Heart right ventricle (tissue), 16 donors: ENCODE measurements around the gene ANKS6. TPM values are rescaled to one million over a fixed set of nuclear protein-coding genes. Genes with fewer than 3 reads are reported as not detected.

Experiments used
- ATAC-seq, 8 donors: fragments of 200-7000 bp; cut with Tn5 transposase; one replicate each; pipeline ENCODE4 v1.9.1; 2020; ENCODE audit warnings: mild to moderate bottlenecking in 8 of 8, moderate library complexity in 8 of 8, moderate number of reproducible peaks in 1 of 8
- DNase-seq, 2 donors: peaks; one replicate each; pipeline ENCODE4 v3.0.0-alpha.2; 2020
- H3K27ac ChIP-seq, 10 donors: fragments of 200-600 bp; sonication (generic) in 2 of 10; one replicate each; pipeline versions ENCODE4 v1.5.0 to v1.8.0; 2020 to 2022; ENCODE audit warnings: mild to moderate bottlenecking in 3 of 10
- H3K27me3 ChIP-seq, 7 donors: fragments of 200-600 bp; one replicate each; pipeline ENCODE4 v1.8.0; 2021 to 2022; ENCODE audit warnings: mild to moderate bottlenecking in 2 of 7
- H3K36me3 ChIP-seq, 9 donors: fragments of 200-600 bp; sonication (generic) in 1 of 9; one replicate each; pipeline versions ENCODE4 v1.5.0 to v1.8.0; 2020 to 2022; ENCODE audit warnings: mild to moderate bottlenecking in 2 of 9
- H3K4me1 ChIP-seq, 9 donors: fragments of 200-600 bp; sonication (generic) in 1 of 9; one replicate each; pipeline versions ENCODE4 v1.5.0 to v1.8.0; 2020 to 2022; ENCODE audit warnings: mild to moderate bottlenecking in 4 of 9
- H3K4me3 ChIP-seq, 10 donors: fragments of 200-600 bp; sonication (generic) in 2 of 10; one replicate each; pipeline versions ENCODE4 v1.5.0 to v1.8.0; 2020 to 2022; ENCODE audit warnings: mild to moderate bottlenecking in 7 of 10, moderate library complexity in 2 of 10
- H3K9me3 ChIP-seq, 11 donors: fragments of 200-600 bp in 10 of 11; sonication (generic) in 2 of 11; one replicate each; pipeline versions ENCODE4 v1.5.0 to v1.8.0; 2013 to 2022; ENCODE audit warnings: mild to moderate bottlenecking in 2 of 11, control low read depth in 1 of 11, moderate library complexity in 1 of 11
- WGBS, 2 donors: extraction: QIAGEN DNeasy Blood & Tissue Kit; methylation state at CpG; one replicate each; pipeline ENCODE4 v1.1.7; 2013; ENCODE audit warnings: inconsistent platforms in 1 of 2; 5-methylcytosine and 5-hydroxymethylcytosine counted together
- intact Hi-C, 10 donors: fragments of 100-400 bp; cut with DNase I; formaldehyde crosslinking; loops; one replicate each; pipeline versions ENCODE4 v1.11.1 to v1.14.2; 2022
- polyA plus RNA-seq, 2 donors: library from polyadenylated mRNA; stranded (reverse); fragments of 200-250 nt; gene quantifications; one replicate each; pipeline ENCODE4 v1.2.3, GENCODE V29; 2013
- total RNA-seq, 10 donors: library from RNA; stranded (reverse); fragmentation: NEBNext Ultra II Directional in 3 of 10; extraction: Animal tissue kit (Norgen Biotek cat#: 25700) in 3 of 10; gene quantifications; one replicate each; pipeline versions ENCODE4 v1.2.1 to v1.2.4, GENCODE V29; 2021 to 2023
- TF ChIP-seq, protein P1 (sequence below), 9 donors: fragments of 200-600 bp; sonication (generic) in 2 of 9; IDR thresholded peaks; one replicate each; pipeline versions ENCODE4 v1.5.0 to v1.8.0; 2021 to 2022; ENCODE audit warnings: antibody characterized with exemption in 9 of 9, mild to moderate bottlenecking in 5 of 9, moderate library complexity in 1 of 9
- donor health status: Arrhythmogenic right ventricular cardiomyopathy.
- donor health status: ischemic (EF 13 %, LVEDD 7.1; RV severe dilation, severe dysfunction).
- donor health status: healthy with polysubstance abuse.
- donor health status: DM: no; HTN: yes; CAD: no.
- donor health status: DM: no; HTN: no; CAD: no.
- donor health status: ischemic (EF 25% LVEDD 6.9; RV normal size, moderate dysfunction).
- donor health status: ischemic (EF 25% LVEDD 5.7; RV mildly dilated, moderate dysfunction).
- donor health status: healthy.
- donor health status: DM: yes; HTN: yes; CAD: no.
- donor health status: Ischemic cardiomyopathy.
- donor health status: ischemic (EF 35%, LVEDD 5.7; RV mildly dilated, moderate dysfunction).
- donor health status: nonischemic (EF 11% LVEDD 7.7; RV severe dilation, severe dysfunction).
- donor health status: DM: yes; HTN: yes; CAD: no.
- donor health status: PGD.
- donor health status: ischemic (EF 29% LVEDD 5.4; RV normal size, mild dysfunction).
- donor health status: nonischemic (EF 23%, LVEDD 6.1; RV moderate dilation, normal function).

ANKS6 gene
- total and polyA plus RNA-seq, 12 donors, result 3.1 to 8.0 (median 4.2) TPM

DNA sequence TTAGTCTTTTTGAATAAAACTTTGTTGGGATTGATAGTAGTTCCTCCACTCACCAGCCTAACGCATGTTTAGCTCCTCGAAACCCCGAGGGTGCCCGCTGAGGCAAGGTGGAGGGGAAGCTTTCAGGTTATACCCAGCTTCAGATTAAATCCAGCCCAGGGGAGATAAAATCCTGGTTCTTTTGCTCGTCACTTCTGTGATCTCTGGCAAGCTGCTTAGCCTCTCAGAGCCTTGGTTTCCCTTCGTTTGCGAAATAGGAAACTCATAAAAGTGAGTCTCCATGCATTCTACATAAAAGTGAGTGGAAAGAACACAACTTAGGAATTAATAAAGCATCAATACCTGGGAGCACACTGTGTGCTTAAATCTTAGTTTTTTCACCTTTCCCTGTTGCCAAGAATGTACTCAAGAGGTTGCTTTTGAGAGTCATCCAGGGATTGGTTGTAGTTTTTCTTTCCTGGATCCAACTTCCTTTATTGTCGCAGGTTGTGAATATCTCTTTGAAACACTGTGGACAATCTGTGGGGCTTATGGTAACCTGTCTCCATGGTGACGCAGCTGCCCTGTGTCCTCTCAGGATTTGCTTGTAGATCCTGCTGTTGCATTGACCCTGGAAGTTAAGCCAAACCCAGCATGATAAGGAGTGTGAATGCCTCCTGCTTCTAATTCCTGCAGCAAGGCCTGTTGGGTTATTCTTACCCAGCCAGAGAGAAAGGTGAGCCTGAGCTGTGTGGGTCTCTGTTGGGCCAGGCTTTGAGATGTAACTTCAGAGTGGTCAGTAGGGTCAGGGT is 13.2 kb upstream of the ANKS6 start:
- H3K4me1 ChIP-seq, result peaks cover 0 to 21% (median 9%) of the 10 kb centered on the region in 9 donors
- no peaks in the 10 kb centered on the region for H3K9me3 ChIP-seq
- H3K4me3 ChIP-seq, result no peak overlapping the region
- intact Hi-C loops, result no loop called here
- 81 to 88% methylated on average over 9 of the region's 9 CpGs for WGBS, 2 donors
- ATAC-seq (no peak), DNase-seq (no peak)
- H3K36me3 ChIP-seq, result no peaks in the 10 kb centered on the region
- peaks cover 5 to 47% (median 22%) of the 10 kb centered on the region in 7 donors for H3K27me3 ChIP-seq
- TF ChIP-seq, protein P1, sequence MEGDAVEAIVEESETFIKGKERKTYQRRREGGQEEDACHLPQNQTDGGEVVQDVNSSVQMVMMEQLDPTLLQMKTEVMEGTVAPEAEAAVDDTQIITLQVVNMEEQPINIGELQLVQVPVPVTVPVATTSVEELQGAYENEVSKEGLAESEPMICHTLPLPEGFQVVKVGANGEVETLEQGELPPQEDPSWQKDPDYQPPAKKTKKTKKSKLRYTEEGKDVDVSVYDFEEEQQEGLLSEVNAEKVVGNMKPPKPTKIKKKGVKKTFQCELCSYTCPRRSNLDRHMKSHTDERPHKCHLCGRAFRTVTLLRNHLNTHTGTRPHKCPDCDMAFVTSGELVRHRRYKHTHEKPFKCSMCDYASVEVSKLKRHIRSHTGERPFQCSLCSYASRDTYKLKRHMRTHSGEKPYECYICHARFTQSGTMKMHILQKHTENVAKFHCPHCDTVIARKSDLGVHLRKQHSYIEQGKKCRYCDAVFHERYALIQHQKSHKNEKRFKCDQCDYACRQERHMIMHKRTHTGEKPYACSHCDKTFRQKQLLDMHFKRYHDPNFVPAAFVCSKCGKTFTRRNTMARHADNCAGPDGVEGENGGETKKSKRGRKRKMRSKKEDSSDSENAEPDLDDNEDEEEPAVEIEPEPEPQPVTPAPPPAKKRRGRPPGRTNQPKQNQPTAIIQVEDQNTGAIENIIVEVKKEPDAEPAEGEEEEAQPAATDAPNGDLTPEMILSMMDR (IDR thresholded peaks at IDR 0.05), result no peak
- no peak overlapping the region for H3K27ac ChIP-seq

DNA sequence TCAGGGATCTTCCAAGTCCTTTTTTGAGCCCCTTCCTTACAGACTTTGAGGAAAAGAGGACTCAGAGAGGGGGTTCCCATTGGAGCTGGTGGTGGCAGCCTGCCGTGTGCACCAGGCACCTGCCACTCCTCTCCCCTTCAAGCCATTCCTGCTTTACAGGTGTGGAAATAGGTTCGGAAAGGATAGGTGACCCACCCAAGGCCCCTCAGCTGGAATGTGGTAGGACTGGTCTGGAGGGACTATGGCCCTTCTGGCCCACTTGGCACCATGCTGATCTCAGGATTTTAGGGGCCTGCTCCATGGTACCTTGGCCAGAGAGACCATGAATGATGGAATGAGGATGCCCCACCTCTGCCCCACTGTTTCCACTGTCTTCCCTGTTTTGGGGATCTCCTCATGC is 12.5 kb upstream of the ANKS6 start:
- intact Hi-C loops, result no loop called here
- ATAC-seq, result no peak
- Histone ChIP-seq H3K4me1 (peaks cover 0 to 21% (median 9%) of the 10 kb centered on the region in 9 donors), H3K27me3 (peaks cover 5 to 47% (median 22%) of the 10 kb centered on the region in 7 donors), H3K27ac (no peak overlapping the region), H3K9me3 (no peaks in the 10 kb centered on the region), H3K36me3 (no peaks in the 10 kb centered on the region), H3K4me3 (no peak overlapping the region)
- TF ChIP-seq, protein P1 (IDR thresholded peaks at IDR 0.05), result no peak
- no peak for DNase-seq
- 95 to 97% methylated on average over 2 of the region's 2 CpGs for WGBS, 2 donors

DNA sequence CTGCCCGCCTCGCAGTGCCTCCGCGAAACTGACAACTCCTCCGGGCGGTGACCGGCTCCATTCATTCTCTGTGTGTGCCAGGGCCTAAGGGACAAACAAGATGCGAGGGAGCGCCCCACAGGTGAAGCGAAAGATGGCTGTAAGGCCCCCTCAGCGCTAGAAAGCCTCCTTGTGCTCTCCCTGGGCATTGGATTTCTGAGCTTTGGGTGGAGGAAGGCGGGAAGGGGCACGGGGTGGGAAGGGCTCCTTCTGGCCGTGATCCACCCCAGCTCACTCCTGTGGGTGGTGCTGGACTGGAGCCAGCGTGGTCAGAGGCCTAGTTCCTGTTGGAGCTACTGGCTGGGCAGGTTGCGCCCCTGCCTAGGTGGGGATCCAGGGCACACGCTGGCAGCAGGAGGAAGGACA is 12.1 kb upstream of the ANKS6 start:
- H3K27ac ChIP-seq, result no peak overlapping the region

DNA sequence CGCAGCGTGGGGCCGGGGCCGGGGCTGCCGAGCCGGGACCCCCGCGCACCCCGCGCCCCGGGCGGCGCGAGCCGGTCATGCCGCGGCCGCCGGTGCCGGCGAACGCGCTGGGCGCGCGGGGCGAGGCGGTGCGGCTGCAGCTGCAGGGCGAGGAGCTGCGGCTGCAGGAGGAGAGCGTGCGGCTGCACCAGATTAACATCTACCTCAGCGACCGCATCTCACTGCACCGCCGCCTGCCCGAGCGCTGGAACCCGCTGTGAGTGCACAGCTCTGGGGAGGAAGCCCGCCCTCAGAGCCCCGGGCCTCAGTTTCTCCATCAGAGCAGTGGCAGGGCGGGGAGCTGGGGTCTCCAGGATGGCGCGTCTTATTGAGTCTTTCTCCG is 11.4 kb upstream of the ANKS6 start:
- Histone ChIP-seq H3K27me3 (peaks cover 5 to 54% (median 22%) of the 10 kb centered on the region in 7 donors), H3K27ac (no peak overlapping the region), H3K9me3 (no peaks in the 10 kb centered on the region), H3K36me3 (no peaks in the 10 kb centered on the region), H3K4me1 (peaks cover 0 to 21% (median 9%) of the 10 kb centered on the region in 9 donors), H3K4me3 (peak overlapping the region; percentile 18 to 59 (median 52))
- intact Hi-C loops, result no loop called here
- DNase-seq (no peak), ATAC-seq (no peak)
- TF ChIP-seq, protein P1 (IDR thresholded peaks at IDR 0.05), result no peak
- 1% methylated on average over 38 to 46 of the region's 46 CpGs for WGBS, 2 donors

More for the DNA sequence above, 12.1 kb upstream of the ANKS6 start:
- intact Hi-C loops, result no loop called here
- DNase-seq (no peak), ATAC-seq (peak in 4 of 8 donors; percentile 7 to 31 (median 14))
- Histone ChIP-seq H3K4me3 (peak overlapping the region in 8 of 10 donors; percentile 21 to 59 (median 54)), H3K27me3 (peaks cover 5 to 48% (median 22%) of the 10 kb centered on the region in 7 donors), H3K4me1 (peaks cover 0 to 21% (median 9%) of the 10 kb centered on the region in 9 donors), H3K9me3 (no peaks in the 10 kb centered on the region), H3K36me3 (no peaks in the 10 kb centered on the region)
- TF ChIP-seq, protein P1 (IDR thresholded peaks at IDR 0.05), result no peak
- 48 to 51% methylated on average over 17 of the region's 17 CpGs for WGBS, 2 donors
